Effector memory CD4-positive, alpha-beta T cell (primary cell): Measurements from ENCODE around the gene OR2A5.

Experiments
- DNase-seq, 3 donors: peaks; one replicate each; pipeline ENCODE4 v3.0.0-alpha.2; 2020
- H3K27ac ChIP-seq: 2 replicates; pipeline ENCODE4 v1.7.0; 2013; ENCODE audit warnings: mild to moderate bottlenecking, low read length, moderate library complexity; ENCODE audit not compliant: insufficient read depth, poor library complexity, severe bottlenecking
- H3K27me3 ChIP-seq: replicated peaks from 2 replicates; pipeline ENCODE4 v1.7.0; 2013; ENCODE audit warnings: mild to moderate bottlenecking, low read length; ENCODE audit not compliant: insufficient read depth, control insufficient read depth, poor library complexity, severe bottlenecking
- H3K36me3 ChIP-seq: 2 replicates; pipeline ENCODE4 v1.7.0; 2013; ENCODE audit warnings: mild to moderate bottlenecking, low read length, moderate library complexity; ENCODE audit not compliant: control insufficient read depth, insufficient read depth
- H3K4me1 ChIP-seq: 2 replicates; pipeline ENCODE4 v1.7.0; 2013; ENCODE audit warnings: low read length, mild to moderate bottlenecking; ENCODE audit not compliant: control insufficient read depth, insufficient read depth, poor library complexity, severe bottlenecking
- H3K4me3 ChIP-seq: 2 replicates; pipeline ENCODE4 v1.7.0; 2013; ENCODE audit warnings: low read length, low read depth, mild to moderate bottlenecking; ENCODE audit not compliant: insufficient read depth, poor library complexity, severe bottlenecking
- H3K9me3 ChIP-seq: 2 replicates; pipeline ENCODE4 v1.7.0; 2013; ENCODE audit warnings: mild to moderate bottlenecking, low read length, moderate library complexity; ENCODE audit not compliant: control insufficient read depth

The OR2A5 gene

DNA sequence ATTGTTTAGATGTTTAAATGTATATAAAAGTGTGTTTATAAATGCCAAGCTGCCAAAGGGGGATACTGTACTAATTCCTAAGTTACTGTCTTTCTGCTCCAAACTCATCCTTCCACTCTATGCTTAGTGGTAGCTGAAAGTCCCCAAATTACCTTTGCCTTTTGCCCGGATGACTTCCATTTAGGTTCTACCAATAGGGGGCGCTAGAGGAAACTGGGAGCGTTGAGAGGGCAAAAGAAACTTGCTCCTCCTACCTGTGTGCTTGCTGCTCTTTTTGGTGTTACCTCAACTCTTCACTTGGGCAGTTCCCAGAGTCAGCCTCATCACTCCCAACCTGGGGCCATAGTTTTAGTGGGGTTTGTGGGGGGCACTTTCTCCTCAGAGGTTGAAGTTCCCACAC is 15.0 kb downstream of the OR2A5 start:
- H3K27ac ChIP-seq, result no peak overlapping the region
- H3K9me3 ChIP-seq, result no peaks in the 10 kb centered on the region
- no peak for DNase-seq
- no peak overlapping the region for H3K4me3 ChIP-seq
- H3K36me3 ChIP-seq, result no peaks in the 10 kb centered on the region
- no peaks in the 10 kb centered on the region for H3K4me1 ChIP-seq
- no peaks in the 10 kb centered on the region for H3K27me3 ChIP-seq

DNA sequence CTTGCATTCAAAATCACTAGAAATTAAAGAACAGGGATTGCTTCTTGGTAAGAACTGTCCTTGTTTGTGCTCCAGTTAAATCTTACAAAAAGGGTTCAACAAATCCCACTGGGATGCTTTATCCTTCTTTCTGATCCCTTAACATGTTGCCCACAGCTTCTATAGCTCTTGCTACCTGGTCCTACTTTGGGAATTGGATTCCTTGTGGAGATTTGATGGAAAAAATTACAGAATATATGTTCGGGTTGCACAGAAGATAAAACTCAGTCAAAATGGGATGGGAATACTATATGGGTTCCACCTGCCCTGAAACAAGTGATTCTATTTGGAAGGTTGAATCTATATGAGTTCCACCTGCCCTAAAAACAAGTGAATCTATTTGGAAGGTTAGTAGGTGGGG is 20.8 kb downstream of the OR2A5 start, which contains the start of gene OR2A25:
TSS of gene OR2A25 (plus strand) at position 301 of the 400 bp plus-strand sequence. CDS start 4,409 bp downstream, outside the sequence.
- no peak for DNase-seq
- no peak within 1 kb of the TSS for H3K4me3 ChIP-seq
- no peaks in the 10 kb centered on the region for H3K9me3 ChIP-seq
- H3K36me3 ChIP-seq, result no peaks in the 10 kb centered on the region
- H3K27ac ChIP-seq, result no peak within 1 kb of the TSS
- no peaks in the 10 kb centered on the region for H3K27me3 ChIP-seq
- H3K4me1 ChIP-seq, result no peaks in the 10 kb centered on the region

DNA sequence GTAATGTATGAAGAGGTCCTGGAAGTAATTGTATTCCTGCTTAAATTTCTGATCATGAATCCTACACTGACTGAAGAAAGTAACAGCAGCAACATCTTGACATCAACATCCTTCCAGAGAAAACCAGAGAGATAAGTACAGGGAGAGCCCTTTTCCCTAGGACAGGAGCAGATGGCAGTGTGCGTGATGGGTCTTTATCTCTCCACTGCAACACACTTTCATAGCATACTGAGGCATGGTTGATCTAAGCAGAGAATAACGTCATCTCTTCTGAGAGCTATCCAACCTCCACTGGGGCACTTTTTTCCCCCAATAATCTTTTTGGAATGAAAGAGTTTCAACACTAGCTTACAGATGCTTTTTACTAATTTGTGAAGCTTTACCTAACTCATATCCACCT is 21.2 kb downstream of the OR2A5 start:
- no peak for DNase-seq
- Histone ChIP-seq H3K27me3 (no peaks in the 10 kb centered on the region), H3K4me3 (no peak overlapping the region), H3K4me1 (no peaks in the 10 kb centered on the region), H3K27ac (no peak overlapping the region), H3K36me3 (no peaks in the 10 kb centered on the region), H3K9me3 (no peaks in the 10 kb centered on the region)

DNA sequence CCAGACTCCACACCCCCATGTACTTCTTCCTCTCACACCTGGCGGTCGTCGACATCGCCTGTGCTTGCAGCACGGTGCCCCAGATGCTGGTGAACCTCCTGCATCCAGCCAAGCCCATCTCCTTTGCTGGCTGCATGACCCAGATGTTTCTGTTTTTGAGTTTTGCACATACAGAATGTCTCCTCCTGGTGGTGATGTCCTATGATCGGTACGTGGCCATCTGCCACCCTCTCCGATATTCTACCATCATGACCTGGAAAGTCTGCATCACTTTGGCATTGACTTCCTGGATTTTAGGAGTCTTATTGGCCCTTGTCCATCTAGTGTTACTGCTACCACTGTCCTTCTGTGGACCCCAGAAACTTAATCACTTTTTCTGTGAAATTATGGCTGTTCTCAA is 25.6 kb downstream of the OR2A5 start:
- H3K36me3 ChIP-seq, result no peaks in the 10 kb centered on the region
- no peaks in the 10 kb centered on the region for H3K27me3 ChIP-seq
- H3K9me3 ChIP-seq, result no peaks in the 10 kb centered on the region
- no peak overlapping the region for H3K4me3 ChIP-seq
- no peak for DNase-seq
- no peaks in the 10 kb centered on the region for H3K4me1 ChIP-seq
- H3K27ac ChIP-seq, result no peak overlapping the region

DNA sequence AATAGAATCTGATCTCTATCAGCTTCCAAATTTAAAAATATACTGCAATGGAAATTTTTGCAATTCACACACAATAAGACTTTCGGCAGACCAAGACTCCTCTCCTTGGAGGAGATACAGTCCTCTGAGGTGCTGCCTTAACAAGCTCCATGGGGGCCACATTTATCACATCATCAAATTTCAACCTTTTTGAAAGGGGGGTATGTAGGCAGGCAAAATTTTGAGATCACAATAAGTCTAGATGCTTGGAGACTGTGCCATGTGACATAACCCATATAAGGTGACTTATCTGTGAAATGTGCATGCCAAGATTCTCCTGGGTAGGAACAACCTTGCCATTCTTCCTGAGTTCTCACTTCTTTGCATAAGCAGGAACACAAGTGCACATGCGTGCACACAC is 37.2 kb downstream of the OR2A5 start, which contains the start of gene OR2A12:
TSS of gene OR2A12 (plus strand) at position 301 of the 400 bp plus-strand sequence. CDS start 8,830 bp downstream, outside the sequence.
- H3K4me1 ChIP-seq, result no peaks in the 10 kb centered on the region
- H3K27me3 ChIP-seq, result no peaks in the 10 kb centered on the region
- no peaks in the 10 kb centered on the region for H3K36me3 ChIP-seq
- DNase-seq, result no peak
- H3K4me3 ChIP-seq, result no peak within 1 kb of the TSS
- H3K27ac ChIP-seq, result no peak within 1 kb of the TSS
- H3K9me3 ChIP-seq, result no peaks in the 10 kb centered on the region

DNA sequence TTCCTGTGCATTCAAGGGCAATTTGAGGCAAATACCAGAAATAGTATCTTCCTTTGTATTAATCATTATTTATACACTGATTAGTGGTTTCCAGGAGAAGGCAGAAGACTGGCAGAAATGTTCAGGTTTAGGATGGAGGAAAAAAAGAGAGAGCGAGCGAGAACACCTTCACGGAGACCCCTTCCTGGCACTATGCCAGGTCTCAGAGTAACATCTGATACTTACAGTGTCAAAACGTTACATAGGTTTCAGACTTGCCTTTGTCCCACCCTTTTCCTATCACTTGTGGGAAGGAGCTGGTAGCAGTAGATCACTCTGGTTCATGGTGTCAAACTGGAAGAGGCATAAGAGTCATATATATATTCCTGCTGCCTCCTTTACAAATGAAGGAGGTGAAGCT is 38.0 kb downstream of the OR2A5 start:
- Histone ChIP-seq H3K9me3 (no peaks in the 10 kb centered on the region), H3K4me3 (no peak overlapping the region), H3K36me3 (no peaks in the 10 kb centered on the region), H3K27ac (no peak overlapping the region), H3K27me3 (no peaks in the 10 kb centered on the region), H3K4me1 (no peaks in the 10 kb centered on the region)
- DNase-seq, result no peak

DNA sequence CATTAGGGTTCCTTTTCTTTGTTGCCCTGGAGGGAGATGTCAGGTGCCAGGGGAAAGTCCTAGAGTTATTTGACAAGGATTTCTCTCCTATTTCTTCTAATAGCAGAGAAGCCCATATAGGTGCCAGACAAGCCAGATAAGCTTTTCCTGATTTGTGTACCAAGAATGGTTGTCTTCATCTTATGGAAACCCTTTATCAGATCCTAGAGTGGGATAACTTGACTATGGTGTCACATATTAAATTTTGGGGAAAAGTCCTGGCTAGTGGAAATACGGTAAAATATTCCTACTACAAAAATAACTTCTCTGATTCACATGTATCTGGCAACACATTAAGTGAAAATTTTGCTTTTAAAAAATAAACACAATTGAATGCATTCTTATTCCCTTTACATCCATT is 38.5 kb downstream of the OR2A5 start:
- Histone ChIP-seq H3K4me3 (no peak overlapping the region), H3K27ac (no peak overlapping the region), H3K27me3 (no peaks in the 10 kb centered on the region), H3K9me3 (no peaks in the 10 kb centered on the region), H3K4me1 (no peaks in the 10 kb centered on the region), H3K36me3 (no peaks in the 10 kb centered on the region)
- no peak for DNase-seq

DNA sequence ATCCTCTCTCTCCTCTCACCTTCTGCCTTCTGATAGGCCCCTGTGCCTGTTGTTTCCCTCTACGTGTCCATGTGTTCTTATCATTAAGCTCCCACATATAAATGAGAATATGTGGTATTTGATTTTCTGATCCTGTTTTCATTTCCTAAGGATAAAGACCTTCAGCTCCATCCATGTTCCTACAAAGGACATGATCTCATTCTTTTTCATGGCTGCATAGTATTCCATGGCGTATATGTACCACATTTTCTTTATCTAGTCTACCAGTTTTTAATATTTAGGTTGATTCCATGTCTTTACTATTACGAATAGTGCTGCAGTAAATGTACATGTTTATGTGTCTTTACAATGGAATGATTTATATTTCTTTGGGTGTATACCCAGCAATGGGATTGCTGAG is 41.9 kb downstream of the OR2A5 start:
- Histone ChIP-seq H3K4me1 (no peaks in the 10 kb centered on the region), H3K4me3 (no peak overlapping the region), H3K27me3 (peaks cover 4% of the 10 kb centered on the region), H3K9me3 (no peaks in the 10 kb centered on the region), H3K27ac (no peak overlapping the region), H3K36me3 (no peaks in the 10 kb centered on the region)
- no peak for DNase-seq

DNA sequence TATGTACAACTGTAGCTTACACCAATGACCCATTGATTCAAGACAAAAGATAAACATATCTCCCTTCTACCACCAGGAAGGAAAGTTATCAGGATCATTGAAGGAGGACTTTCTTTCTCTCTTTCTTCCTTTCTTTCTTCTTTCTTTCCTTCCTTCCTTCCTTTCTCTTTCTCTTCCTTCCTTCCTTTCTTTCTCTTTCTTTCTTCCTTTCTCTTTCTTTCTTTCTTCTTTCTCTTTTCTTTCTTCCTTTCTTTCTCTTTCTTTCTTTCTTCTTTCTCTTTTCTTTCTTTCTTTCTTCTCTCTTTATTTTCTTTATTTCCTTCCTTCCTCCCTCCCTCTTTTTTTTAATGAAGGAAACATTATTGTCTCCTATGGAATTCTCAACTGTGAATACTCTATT is 50.0 kb downstream of the OR2A5 start:
- H3K9me3 ChIP-seq, result no peaks in the 10 kb centered on the region

DNA sequence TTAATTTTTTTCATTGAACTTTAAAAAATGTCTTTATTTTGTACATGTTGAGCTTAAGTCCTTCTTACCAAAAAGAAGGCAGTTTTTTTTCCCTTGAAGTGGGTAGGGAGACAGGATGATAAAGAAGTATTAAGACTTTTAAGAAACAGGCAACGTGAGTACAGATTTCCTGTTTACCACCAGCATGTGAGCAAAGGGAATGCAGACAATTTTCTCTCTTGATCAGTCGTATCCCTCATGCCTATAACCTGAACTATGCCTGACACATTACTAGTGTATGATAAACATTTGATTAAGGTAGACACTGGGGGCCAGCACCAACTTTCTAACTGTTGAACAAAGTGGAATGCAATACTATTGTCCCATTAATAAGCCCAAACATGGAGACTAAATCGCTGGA is 51.9 kb downstream of the OR2A5 start:
- Histone ChIP-seq H3K36me3 (no peaks in the 10 kb centered on the region), H3K27me3 (peaks cover 5% of the 10 kb centered on the region), H3K27ac (no peak overlapping the region), H3K9me3 (no peaks in the 10 kb centered on the region), H3K4me1 (no peaks in the 10 kb centered on the region), H3K4me3 (no peak overlapping the region)
- no peak for DNase-seq

More for the DNA sequence above, 50.0 kb downstream of the OR2A5 start:
- Histone ChIP-seq H3K36me3 (no peaks in the 10 kb centered on the region), H3K4me3 (no peak overlapping the region), H3K27ac (no peak overlapping the region), H3K4me1 (no peaks in the 10 kb centered on the region), H3K27me3 (peaks cover 9% of the 10 kb centered on the region)
- no peak for DNase-seq

DNA sequence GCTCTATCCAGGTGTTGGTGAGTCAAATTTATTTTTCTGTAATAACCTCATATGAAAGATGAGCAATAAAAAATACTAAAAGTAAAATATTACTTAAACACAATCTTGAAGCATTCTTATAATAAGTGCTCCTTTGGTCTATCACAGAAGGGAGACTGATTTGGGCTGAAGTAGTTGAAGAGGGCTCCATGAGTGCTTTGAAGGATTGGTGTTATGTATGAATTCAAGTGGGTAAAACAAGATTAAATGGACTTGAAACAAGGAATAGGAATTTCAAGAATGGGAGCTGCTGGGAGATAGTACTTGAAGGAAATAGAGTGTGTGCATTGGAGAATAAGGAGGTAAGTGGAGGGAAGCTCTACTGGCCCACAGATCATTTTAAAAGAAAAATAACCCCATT is 53.3 kb downstream of the OR2A5 start:
- H3K9me3 ChIP-seq, result no peaks in the 10 kb centered on the region
- H3K36me3 ChIP-seq, result no peaks in the 10 kb centered on the region
- H3K4me1 ChIP-seq, result no peaks in the 10 kb centered on the region
- no peaks in the 10 kb centered on the region for H3K27me3 ChIP-seq
- no peak for DNase-seq
- H3K27ac ChIP-seq, result no peak overlapping the region
- no peak overlapping the region for H3K4me3 ChIP-seq
